RPMI8226 (cell line): ENCODE results near the gene RNLS.

Experiments used
- DNase-seq: peaks from one replicate; pipeline ENCODE4 v3.0.0-alpha.2; 2015

Gene RNLS

GRCh38 chr10:88582806-88583583, at the start of gene RNLS:
Gene RNLS (minus strand): TSS chr10:88583318.
- DNase-seq = peak; percentile 42

GRCh38 chr10:88624840-88625239, 41.7 kb upstream of the RNLS start:
- DNase-seq = no peak

- DNase-seq = no peak
Observed at GRCh38 chr10:88623835-88624234, 40.7 kb upstream of the RNLS start.

- no peak for DNase-seq
Observed at GRCh38 chr10:88620441-88620840, 37.3 kb upstream of the RNLS start.

GRCh38 chr10:88618496-88618895, 35.4 kb upstream of the RNLS start:
- no peak for DNase-seq

GRCh38 chr10:88617772-88618300, 34.7 kb upstream of the RNLS start:
- DNase-seq = no peak

GRCh38 chr10:88616250-88616977, 33.3 kb upstream of the RNLS start:
- DNase-seq = peak; percentile 11

- no peak for DNase-seq
Observed at GRCh38 chr10:88608780-88609179, 25.7 kb upstream of the RNLS start.

- DNase-seq = no peak
Observed at GRCh38 chr10:88608052-88608732, 25.1 kb upstream of the RNLS start.

- DNase-seq = no peak
Observed at GRCh38 chr10:88598055-88598454, 14.9 kb upstream of the RNLS start.

DNA sequence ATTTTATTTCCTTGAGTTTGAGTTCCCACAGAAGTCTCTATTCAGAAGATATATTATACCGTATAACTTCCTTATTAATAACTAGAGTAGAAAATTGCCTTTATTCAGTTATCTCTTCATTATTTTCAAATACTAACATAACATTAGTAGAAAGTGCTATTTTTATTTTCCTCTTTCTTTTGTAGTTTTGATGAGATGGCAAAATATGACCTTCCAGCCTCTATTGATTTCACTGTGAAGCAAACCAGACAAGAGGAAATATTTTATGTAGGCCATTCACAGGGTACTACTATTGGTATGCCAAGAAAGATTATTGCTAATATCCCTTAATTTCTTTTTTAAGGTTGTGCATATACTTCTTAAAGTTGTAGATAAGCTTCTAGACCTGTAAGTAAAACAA, 11.4 kb upstream of the RNLS start:
- no peak for DNase-seq

DNA sequence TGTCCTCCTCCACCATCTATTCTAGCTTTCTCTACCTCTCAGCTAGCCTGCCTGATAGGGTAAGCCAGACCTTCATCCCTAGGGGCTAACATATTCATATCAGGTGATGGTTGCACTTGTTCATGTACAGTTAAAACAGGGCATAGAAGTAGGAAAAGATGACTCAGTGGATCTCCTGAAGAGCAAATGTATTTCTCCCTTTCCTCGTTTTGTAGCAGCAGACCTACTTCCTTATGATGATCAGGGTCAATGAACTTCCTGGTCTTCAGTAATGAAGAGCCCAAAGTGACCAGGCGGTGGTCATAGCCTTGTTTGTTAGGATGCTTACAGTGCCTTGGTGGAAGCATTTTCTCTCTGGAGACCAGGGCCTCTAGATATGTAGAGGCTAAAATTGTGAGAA, 9.8 kb upstream of the RNLS start:
- no peak for DNase-seq

GRCh38 chr10:88592381-88592780, 9.3 kb upstream of the RNLS start:
- DNase-seq = no peak

DNA sequence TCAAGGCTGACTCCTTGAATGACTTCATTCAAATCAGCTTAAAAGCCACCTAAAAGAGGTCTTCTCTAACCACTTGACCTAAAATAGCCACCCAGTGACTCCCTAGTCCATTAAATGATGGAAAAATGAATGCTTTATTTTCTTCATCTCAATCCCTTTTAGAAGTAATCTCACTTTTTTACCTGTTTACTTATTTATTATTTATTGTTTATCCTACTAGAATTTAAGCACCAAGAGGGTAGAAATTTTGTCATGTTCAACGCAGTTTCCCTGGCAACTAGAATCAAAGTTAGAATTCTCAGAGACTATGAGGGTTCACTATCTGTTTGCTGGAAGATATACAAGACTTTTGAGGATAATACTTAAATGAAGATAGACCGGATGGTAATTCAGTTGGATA, 3.3 kb upstream of the RNLS start, which contains the start of gene LIPJ:
TSS of gene LIPJ (plus strand) at position 301 of the 400 bp plus-strand sequence. CDS start 3,926 bp downstream, outside the sequence.
- no peak for DNase-seq

DNA sequence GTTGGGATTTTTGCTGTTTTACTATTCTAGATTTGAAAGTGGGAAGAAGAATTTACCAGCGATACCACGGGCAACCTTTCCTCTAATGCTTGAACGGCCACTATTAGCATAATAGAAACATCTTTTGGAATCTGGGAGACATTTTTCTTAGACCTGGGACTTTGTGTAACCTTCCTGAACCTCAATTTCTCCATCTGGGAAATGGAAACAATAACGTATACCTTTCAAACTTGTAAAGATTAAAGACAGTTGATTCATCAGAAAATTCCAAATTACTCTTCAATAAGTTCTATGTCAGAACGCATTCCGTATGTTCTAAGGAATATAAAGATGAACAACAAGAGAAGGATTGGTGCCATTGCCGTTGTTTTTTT, 453 bp upstream of the RNLS start:
- no peak for DNase-seq

GRCh38 chr10:88582411-88582805, 710 bp downstream of the RNLS start:
- DNase-seq = no peak

- no peak for DNase-seq
Observed at GRCh38 chr10:88565072-88565471, 18.0 kb downstream of the RNLS start.

- no peak for DNase-seq
Observed at GRCh38 chr10:88562152-88562551, 21.0 kb downstream of the RNLS start.

DNA sequence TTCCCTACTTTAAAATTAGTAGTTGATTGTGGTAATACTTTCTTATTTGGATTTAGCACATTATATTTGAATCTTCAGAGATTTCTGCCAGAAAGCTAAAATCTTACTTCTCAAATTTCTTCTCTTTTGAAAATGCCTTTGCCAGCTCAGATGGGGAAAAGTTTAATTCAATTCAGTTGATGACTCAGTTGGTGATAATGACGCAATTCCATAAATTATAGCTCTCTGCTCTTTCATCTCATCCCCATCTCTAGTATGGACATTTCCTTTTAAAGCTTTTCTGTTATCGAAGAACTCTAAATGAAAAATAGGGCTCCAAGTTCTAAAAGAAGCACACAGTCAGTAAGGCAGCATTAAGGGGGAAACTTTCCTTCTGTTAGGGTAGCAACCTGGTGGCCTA, 25.5 kb downstream of the RNLS start:
- DNase-seq = no peak

DNA sequence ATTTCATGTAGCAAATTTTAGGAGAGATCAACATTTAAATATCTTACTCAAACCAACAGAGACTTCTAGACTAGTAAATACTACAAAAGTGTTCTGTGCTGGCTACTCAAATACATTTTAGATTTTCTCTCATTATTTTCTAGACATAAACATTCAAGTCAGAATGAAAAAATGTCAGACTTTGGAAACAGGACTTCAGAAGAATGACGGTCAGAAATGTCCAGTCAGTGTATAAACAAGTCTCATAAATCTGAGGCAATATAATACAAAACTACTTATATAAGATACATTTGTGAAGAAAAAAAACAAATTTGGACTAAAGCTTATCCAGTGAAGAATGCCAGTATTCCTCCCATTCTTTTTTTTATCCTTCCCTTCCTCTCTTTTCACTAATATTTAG, 25.9 kb downstream of the RNLS start:
- DNase-seq = no peak

- no peak for DNase-seq
Observed at GRCh38 chr10:88555190-88555908, 27.8 kb downstream of the RNLS start.

DNA sequence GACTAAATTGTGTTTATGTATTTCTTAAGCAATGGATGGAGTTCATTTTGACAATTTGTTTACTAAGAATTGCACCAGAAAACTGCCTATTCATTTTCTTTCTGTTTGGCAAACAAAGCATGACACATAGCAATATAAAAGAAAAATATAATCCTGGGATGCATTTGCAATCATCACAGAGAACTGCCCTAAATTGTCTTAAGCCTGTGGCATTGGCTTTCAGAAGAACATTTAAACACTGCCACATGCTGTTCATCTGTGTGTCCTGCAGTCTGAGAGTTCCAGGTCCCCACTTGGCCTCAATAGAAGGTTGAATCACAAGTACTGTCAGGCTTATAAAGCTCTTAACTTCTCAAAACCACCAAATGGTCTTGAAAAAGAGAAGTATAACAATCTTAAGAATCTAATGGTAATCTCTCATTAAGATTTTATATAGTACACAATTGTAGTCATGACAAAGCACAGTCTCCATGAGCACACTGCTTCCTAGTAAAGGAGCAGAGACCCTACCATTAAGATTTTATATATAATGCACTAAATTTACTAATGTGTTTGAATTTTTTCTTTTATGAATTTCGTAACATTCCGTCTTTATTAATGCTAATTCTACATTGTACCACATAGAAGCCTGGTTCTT, 29.9 kb downstream of the RNLS start:
- DNase-seq = peak; percentile 55
